ENCODE measurements around the gene KLRC1.

DNA sequence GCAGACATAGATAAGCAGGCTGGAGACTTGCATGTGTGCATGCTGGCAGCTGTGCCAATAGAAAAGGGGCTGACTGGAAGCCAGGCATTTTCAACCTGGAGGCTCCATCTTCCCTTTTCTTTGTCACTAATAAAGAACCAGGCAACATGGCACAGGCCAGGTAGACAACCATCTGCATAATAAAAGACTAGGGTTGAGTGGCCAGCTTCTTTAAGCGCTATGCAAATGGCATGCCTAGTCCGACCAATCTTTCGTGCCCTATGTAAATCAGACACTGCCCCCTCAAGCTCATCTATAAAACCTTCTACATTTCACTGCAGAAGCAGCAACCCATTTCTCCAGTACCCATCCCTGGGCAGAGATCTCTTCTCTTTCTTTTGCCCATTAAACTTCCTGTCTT, 4.6 kb upstream of the KLRC1 start:
- TF ChIP-seq POLR2A (IDR thresholded peaks at IDR 0.05; ENCODE audit: low read length) (no peak), GATA1 (IDR thresholded peaks at IDR 0.05; ENCODE audit: low read depth, low read length) (no peak)
